Vagina (tissue), 2 donors: Measurements from ENCODE around the gene SACM1L. TPM values are rescaled to one million over a fixed set of nuclear protein-coding genes. Genes with fewer than 3 reads are reported as not detected.

ENCODE experiments used
- DNase-seq, 2 donors: peaks; one replicate each; pipeline ENCODE4 v3.0.0-alpha.2; 2017; ENCODE audit errors: extremely low spot score in 2 of 2
- H3K27ac ChIP-seq: fragments of 200-600 bp; sonication (generic); one replicate; pipeline ENCODE4 v1.5.1; 2019
- H3K27me3 ChIP-seq: fragments of 200-600 bp; sonication (generic); one replicate; pipeline ENCODE4 v1.5.1; 2019
- H3K36me3 ChIP-seq, 2 donors: fragments of 200-600 bp; sonication (generic); one replicate each; pipeline ENCODE4 v1.5.1; 2017 to 2019
- H3K4me1 ChIP-seq: fragments of 200-600 bp; sonication (generic); one replicate; pipeline ENCODE4 v1.5.1; 2019
- H3K4me3 ChIP-seq, 2 donors: fragments of 200-600 bp; sonication (generic); 1 replicate in 1 of 2; 2 replicates in 1 of 2; pipeline ENCODE4 v1.5.1; 2016 to 2019
- H3K9me3 ChIP-seq: fragments of 200-600 bp; sonication (generic); one replicate; pipeline ENCODE4 v1.5.1; 2019
- POLR2A ChIP-seq, 2 donors: fragments of 450-650 bp; IDR thresholded peaks; one replicate each; pipeline ENCODE4 v1.6.1; 2017; ENCODE audit warnings: antibody characterized with exemption in 2 of 2, mild to moderate bottlenecking in 2 of 2, moderate library complexity in 2 of 2
- POLR2AphosphoS5 ChIP-seq, 2 donors: sonication (generic); formaldehyde crosslinking; IDR thresholded peaks; one replicate each; pipeline ENCODE4 v1.9.0; 2017; ENCODE audit warnings: antibody characterized with exemption in 2 of 2, mild to moderate bottlenecking in 2 of 2, low read depth in 1 of 2; ENCODE audit not compliant: insufficient read depth in 1 of 2
- intact Hi-C: fragments of 100-400 bp; cut with DNase I; formaldehyde crosslinking; loops from one replicate; pipeline ENCODE4 v1.15.1; 2023
- total RNA-seq: library from RNA; depleted of rRNA; stranded (reverse); fragments of >200 nt; gene quantifications from one replicate; pipeline ENCODE4 v1.2.3, GENCODE V29; 2016
- TF ChIP-seq, protein P1 (sequence below), 3 experiments: fragments of 450-650 bp in 2 of 3; fragments of 200-600 bp in 1 of 3; sonication (generic) in 1 of 3; IDR thresholded peaks; one replicate each; pipeline ENCODE4 v1.5.1; 2017 to 2019; ENCODE audit warnings: antibody characterized with exemption in 3 of 3, mild to moderate bottlenecking in 2 of 3, moderate library complexity in 2 of 3

The SACM1L gene
- total RNA-seq, 1 donor from 2014 or later: 32.7 TPM

DNA sequence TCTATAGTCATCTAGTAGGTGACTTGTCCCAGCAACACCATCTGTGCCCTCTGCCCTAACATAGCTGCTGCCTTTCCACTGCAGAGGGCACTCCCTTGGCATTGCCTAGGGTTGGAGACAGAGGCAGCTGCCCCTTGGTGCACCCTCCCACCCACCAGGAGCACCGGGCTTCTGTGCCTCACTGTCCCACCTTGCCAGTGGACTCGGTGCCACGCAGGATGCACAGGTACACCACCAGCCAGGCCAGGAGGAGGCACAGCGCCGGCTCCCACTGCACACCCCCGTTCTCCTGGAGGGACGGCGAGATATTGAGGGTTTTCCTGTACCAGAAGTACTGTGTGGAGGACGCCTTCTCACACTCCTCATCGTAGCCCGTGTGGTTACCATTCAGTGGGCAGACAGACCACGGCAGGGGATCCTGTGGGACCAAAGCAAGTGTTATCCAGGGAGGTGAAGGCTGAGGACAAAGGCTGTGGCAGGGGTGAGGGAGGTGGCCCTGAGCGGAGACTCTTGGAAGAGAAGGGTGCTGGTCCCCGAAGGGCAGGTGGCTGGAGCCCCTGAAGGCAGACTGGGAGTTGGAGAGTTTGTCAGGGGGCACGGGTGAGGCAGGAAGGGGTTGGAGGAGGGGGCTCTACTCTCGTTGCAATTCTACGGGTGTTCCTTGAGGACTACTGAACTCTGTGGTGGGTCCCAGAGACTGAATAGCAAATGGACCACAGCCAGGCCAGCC, 86.5 kb downstream of the SACM1L start:
- intact Hi-C loops: no loop called here
- peak in 1 of 2 donors; percentile 87 for DNase-seq

DNA sequence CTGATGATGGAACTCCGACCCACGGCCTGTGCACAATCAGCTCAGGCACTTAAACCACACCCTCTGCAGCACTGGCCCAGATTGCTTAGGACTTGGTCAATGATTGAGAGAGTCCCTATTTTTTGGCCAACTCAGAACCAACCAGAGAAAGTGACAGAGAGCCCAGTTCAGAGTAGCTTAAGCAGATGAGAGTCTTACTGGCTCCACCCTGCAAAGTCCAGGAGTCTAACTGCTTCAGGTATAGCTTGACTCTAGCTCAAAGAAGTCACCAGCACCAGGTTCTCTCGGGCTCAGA, 87.1 kb downstream of the SACM1L start:
- Histone ChIP-seq H3K36me3 (no peaks in the 10 kb centered on the region), H3K4me1 (no peaks in the 10 kb centered on the region), H3K27me3 (no peaks in the 10 kb centered on the region), H3K27ac (no peak overlapping the region), H3K4me3 (no peak overlapping the region), H3K9me3 (no peaks in the 10 kb centered on the region)
- TF ChIP-seq, protein P1, sequence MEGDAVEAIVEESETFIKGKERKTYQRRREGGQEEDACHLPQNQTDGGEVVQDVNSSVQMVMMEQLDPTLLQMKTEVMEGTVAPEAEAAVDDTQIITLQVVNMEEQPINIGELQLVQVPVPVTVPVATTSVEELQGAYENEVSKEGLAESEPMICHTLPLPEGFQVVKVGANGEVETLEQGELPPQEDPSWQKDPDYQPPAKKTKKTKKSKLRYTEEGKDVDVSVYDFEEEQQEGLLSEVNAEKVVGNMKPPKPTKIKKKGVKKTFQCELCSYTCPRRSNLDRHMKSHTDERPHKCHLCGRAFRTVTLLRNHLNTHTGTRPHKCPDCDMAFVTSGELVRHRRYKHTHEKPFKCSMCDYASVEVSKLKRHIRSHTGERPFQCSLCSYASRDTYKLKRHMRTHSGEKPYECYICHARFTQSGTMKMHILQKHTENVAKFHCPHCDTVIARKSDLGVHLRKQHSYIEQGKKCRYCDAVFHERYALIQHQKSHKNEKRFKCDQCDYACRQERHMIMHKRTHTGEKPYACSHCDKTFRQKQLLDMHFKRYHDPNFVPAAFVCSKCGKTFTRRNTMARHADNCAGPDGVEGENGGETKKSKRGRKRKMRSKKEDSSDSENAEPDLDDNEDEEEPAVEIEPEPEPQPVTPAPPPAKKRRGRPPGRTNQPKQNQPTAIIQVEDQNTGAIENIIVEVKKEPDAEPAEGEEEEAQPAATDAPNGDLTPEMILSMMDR (IDR thresholded peaks at IDR 0.05): no peak
- TF ChIP-seq POLR2AphosphoS5 (IDR thresholded peaks at IDR 0.05; ENCODE audit: insufficient read depth in 1 of 2, low read depth in 1 of 2) (no peak), POLR2A (IDR thresholded peaks at IDR 0.05) (no peak)
- intact Hi-C loops: no loop called here
- no peak for DNase-seq

More for the DNA sequence above, 86.5 kb downstream of the SACM1L start:
- H3K9me3 ChIP-seq: no peaks in the 10 kb centered on the region
- no peak overlapping the region for H3K4me3 ChIP-seq
- H3K27ac ChIP-seq: no peak overlapping the region
- H3K4me1 ChIP-seq: no peaks in the 10 kb centered on the region
- no peaks in the 10 kb centered on the region for H3K27me3 ChIP-seq
- H3K36me3 ChIP-seq: no peaks in the 10 kb centered on the region
- TF ChIP-seq, protein P1 (IDR thresholded peaks at IDR 0.05): no peak
- no peak for TF ChIP-seq POLR2A (IDR thresholded peaks at IDR 0.05)
- no peak for TF ChIP-seq POLR2AphosphoS5 (IDR thresholded peaks at IDR 0.05; ENCODE audit: insufficient read depth in 1 of 2, low read depth in 1 of 2)

DNA sequence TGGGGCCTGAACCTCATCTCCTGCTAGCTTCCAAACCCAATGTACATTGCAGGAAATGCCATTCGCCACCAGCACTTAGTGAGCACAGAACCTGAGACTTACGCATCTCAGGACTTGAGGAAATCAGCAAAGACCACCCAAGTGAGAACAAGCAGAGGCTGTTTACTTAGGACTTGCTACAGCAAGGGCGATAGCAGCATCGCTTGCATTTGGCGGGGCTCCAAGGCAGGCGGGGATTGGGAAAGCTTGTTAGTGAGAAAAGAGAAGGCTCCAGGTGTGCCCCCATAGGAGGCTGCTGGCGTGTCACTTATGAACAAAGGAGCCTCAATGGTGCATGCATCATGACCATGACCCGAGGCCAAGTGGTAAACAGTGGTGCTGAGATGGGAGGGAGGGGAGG, 87.4 kb downstream of the SACM1L start:
- Histone ChIP-seq H3K36me3 (no peaks in the 10 kb centered on the region), H3K27ac (no peak overlapping the region), H3K27me3 (no peaks in the 10 kb centered on the region), H3K4me3 (no peak overlapping the region), H3K4me1 (no peaks in the 10 kb centered on the region), H3K9me3 (no peaks in the 10 kb centered on the region)
- peak in 1 of 2 donors; percentile 67 for DNase-seq
- intact Hi-C loops: no loop called here
- TF ChIP-seq, protein P1 (IDR thresholded peaks at IDR 0.05): no peak
- TF ChIP-seq POLR2AphosphoS5 (IDR thresholded peaks at IDR 0.05; ENCODE audit: insufficient read depth in 1 of 2, low read depth in 1 of 2) (no peak), POLR2A (IDR thresholded peaks at IDR 0.05) (no peak)

DNA sequence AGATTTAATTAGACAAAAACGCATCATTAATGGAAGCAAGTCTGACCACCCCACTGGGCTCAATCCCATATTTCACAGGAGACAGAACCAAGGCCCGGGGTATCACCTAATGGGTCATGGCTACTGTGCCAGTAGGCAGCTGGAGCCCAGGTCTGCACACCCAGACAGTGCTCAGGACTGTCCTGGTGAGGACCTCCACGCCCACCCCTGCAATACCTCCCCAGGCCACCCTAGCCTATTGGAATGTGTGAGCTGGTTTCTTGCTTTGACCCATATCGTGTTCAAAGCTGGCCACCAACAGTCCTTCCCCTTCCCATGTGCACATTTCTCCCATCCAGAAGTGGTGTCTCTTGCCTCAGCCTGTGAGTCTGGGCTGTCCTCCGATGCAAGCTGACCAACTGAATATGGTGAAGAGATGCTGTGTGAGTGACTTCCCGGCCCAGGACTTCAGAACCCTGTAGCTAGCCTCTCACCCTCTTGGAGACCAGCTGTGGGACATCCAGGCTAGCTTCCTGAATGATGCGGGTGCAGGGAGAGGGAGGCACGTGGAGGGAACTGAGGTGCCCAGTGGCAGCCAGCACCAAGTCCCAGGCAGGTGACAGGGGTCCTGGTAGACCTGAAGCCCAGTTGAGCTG, 88.0 kb downstream of the SACM1L start:
- H3K27me3 ChIP-seq: no peaks in the 10 kb centered on the region
- DNase-seq: peak in 1 of 2 donors; percentile 70
- H3K9me3 ChIP-seq: no peaks in the 10 kb centered on the region
- H3K4me3 ChIP-seq: no peak overlapping the region
- H3K4me1 ChIP-seq: no peaks in the 10 kb centered on the region
- intact Hi-C loops: no loop called here
- TF ChIP-seq, protein P1 (IDR thresholded peaks at IDR 0.05): no peak
- TF ChIP-seq POLR2A (IDR thresholded peaks at IDR 0.05) (no peak), POLR2AphosphoS5 (IDR thresholded peaks at IDR 0.05; ENCODE audit: insufficient read depth in 1 of 2, low read depth in 1 of 2) (no peak)
- H3K36me3 ChIP-seq: no peaks in the 10 kb centered on the region
- no peak overlapping the region for H3K27ac ChIP-seq
